SK-N-MC (cell line): ENCODE data around the gene SLC26A11.

Experiments used
- EZH2 ChIP-seq: fragments of 200-600 bp; sonication (generic); IDR thresholded peaks from one replicate; pipeline ENCODE4 v1.6.1; 2017; ENCODE audit warnings: antibody characterized with exemption
- POLR2AphosphoS5 ChIP-seq: IDR thresholded peaks from 2 replicates; pipeline ENCODE4 v1.6.1; 2012; ENCODE audit warnings: mild to moderate bottlenecking, low read depth, low read length, borderline replicate concordance

GRCh38 chr17:80173126-80173525, 47.1 kb upstream of the SLC26A11 start:
- no peak for TF ChIP-seq POLR2AphosphoS5
- TF ChIP-seq EZH2, result no peak
